H9 (cell line): Measurements from ENCODE around the gene MNX1. TPM values are rescaled to one million over a fixed set of nuclear protein-coding genes. Genes with fewer than 3 reads are reported as not detected.

ENCODE experiments used
- DNase-seq: peaks from one replicate; pipeline ENCODE4 v3.0.0-alpha.2; 2017
- H2AFZ ChIP-seq: one replicate; pipeline ENCODE4 v1.6.1; 2013; ENCODE audit warnings: mild to moderate bottlenecking, low read length, control low read depth, moderate library complexity
- H2AK5ac ChIP-seq: 2 replicates; pipeline ENCODE4 v1.6.1; 2013; ENCODE audit warnings: low read length, control low read depth, mixed read lengths; ENCODE audit not compliant: insufficient read length
- H2BK120ac ChIP-seq: one replicate; pipeline ENCODE4 v1.6.1; 2013; ENCODE audit warnings: low read depth, mild to moderate bottlenecking, low read length, control low read depth, inconsistent platforms; ENCODE audit not compliant: poor library complexity, severe bottlenecking
- H2BK12ac ChIP-seq: 2 replicates; pipeline ENCODE4 v1.6.1; 2013; ENCODE audit warnings: low read length, control low read depth, mixed read lengths, low read depth; ENCODE audit not compliant: insufficient read length
- H2BK15ac ChIP-seq: 2 replicates; pipeline ENCODE4 v1.6.1; 2013; ENCODE audit warnings: low read depth, low read length, control low read depth
- H2BK20ac ChIP-seq: one replicate; pipeline ENCODE4 v1.6.1; 2013; ENCODE audit warnings: low read depth, mild to moderate bottlenecking, low read length, control low read depth, inconsistent platforms; ENCODE audit not compliant: poor library complexity, severe bottlenecking
- H2BK5ac ChIP-seq: 2 replicates; pipeline ENCODE4 v1.6.1; 2013; ENCODE audit warnings: low read length, control low read depth, mixed read lengths; ENCODE audit not compliant: insufficient read length
- H3K14ac ChIP-seq: 2 replicates; pipeline ENCODE4 v1.6.1; 2013; ENCODE audit warnings: low read length, control low read depth; ENCODE audit not compliant: insufficient read depth
- H3K18ac ChIP-seq: 2 replicates; pipeline ENCODE4 v1.6.1; 2013; ENCODE audit warnings: low read depth, mild to moderate bottlenecking, mixed read lengths, low read length, control low read depth; ENCODE audit not compliant: insufficient read length
- H3K23ac ChIP-seq: 2 replicates; pipeline ENCODE4 v1.6.1; 2013; ENCODE audit warnings: low read length, control low read depth, mixed read lengths, low read depth; ENCODE audit not compliant: insufficient read length
- H3K23me2 ChIP-seq: 2 replicates; pipeline ENCODE4 v1.6.1; 2013; ENCODE audit warnings: low read depth, mild to moderate bottlenecking, mixed read lengths, low read length, control low read depth; ENCODE audit not compliant: insufficient read length, poor library complexity, severe bottlenecking
- H3K27ac ChIP-seq: 2 replicates; pipeline ENCODE4 v1.5.1; 2013; ENCODE audit warnings: low read length, control low read depth, mixed read lengths, low read depth; ENCODE audit not compliant: insufficient read length
- H3K27me3 ChIP-seq: 2 replicates; pipeline ENCODE4 v1.6.1; 2013; ENCODE audit warnings: low read length, control low read depth, inconsistent platforms; ENCODE audit not compliant: insufficient read depth
- H3K4ac ChIP-seq: 2 replicates; pipeline ENCODE4 v1.6.1; 2013; ENCODE audit warnings: low read depth, mild to moderate bottlenecking, control low read depth, inconsistent platforms, low read length, moderate library complexity
- H3K4me1 ChIP-seq: 2 replicates; pipeline ENCODE4 v1.6.1; 2013; ENCODE audit warnings: low read length, control low read depth, inconsistent platforms; ENCODE audit not compliant: insufficient read depth
- H3K4me2 ChIP-seq: 2 replicates; pipeline ENCODE4 v1.6.1; 2013; ENCODE audit warnings: low read length, control low read depth, mixed read lengths; ENCODE audit not compliant: insufficient read length, insufficient read depth
- H3K56ac ChIP-seq: 2 replicates; pipeline ENCODE4 v1.6.1; 2013; ENCODE audit warnings: low read depth, mild to moderate bottlenecking, mixed read lengths, low read length, control low read depth; ENCODE audit not compliant: insufficient read length
- H3K79me1 ChIP-seq: 2 replicates; pipeline ENCODE4 v1.6.1; 2013; ENCODE audit warnings: low read depth, mild to moderate bottlenecking, moderate library complexity, low read length, control low read depth, inconsistent platforms; ENCODE audit not compliant: insufficient read depth, poor library complexity, severe bottlenecking
- H3K79me2 ChIP-seq: 2 replicates; pipeline ENCODE4 v1.6.1; 2013; ENCODE audit warnings: low read length, control low read depth, inconsistent platforms; ENCODE audit not compliant: insufficient read depth
- H3K9ac ChIP-seq: 2 replicates; pipeline ENCODE4 v1.6.1; 2013; ENCODE audit warnings: low read length, control low read depth, mixed read lengths; ENCODE audit not compliant: insufficient read length; ENCODE audit errors: extremely low read depth
- H3K9me3 ChIP-seq: one replicate; pipeline ENCODE4 v1.6.1; 2013; ENCODE audit warnings: low read depth, low read length, inconsistent platforms; ENCODE audit not compliant: control insufficient read depth
- H3T11ph ChIP-seq: one replicate; pipeline ENCODE4 v1.6.1; 2013; ENCODE audit warnings: mild to moderate bottlenecking, low read length, control low read depth, inconsistent platforms
- H4K20me1 ChIP-seq: one replicate; pipeline ENCODE4 v1.6.1; 2013; ENCODE audit not compliant: control insufficient read depth, insufficient read length, insufficient read depth
- H4K5ac ChIP-seq: 2 replicates; pipeline ENCODE4 v1.6.1; 2013; ENCODE audit warnings: low read depth, mild to moderate bottlenecking, mixed read lengths, low read length, control low read depth; ENCODE audit not compliant: insufficient read length
- H4K8ac ChIP-seq: replicated peaks from 2 replicates; pipeline ENCODE4 v1.6.1; 2013; ENCODE audit warnings: low read length, control low read depth, mixed read lengths, low read depth; ENCODE audit not compliant: insufficient read length
- H4K91ac ChIP-seq: 2 replicates; pipeline ENCODE4 v1.6.1; 2013; ENCODE audit warnings: low read depth, mild to moderate bottlenecking, moderate library complexity, mixed read lengths, low read length, control low read depth; ENCODE audit not compliant: insufficient read length
- H3K27ac Mint-ChIP-seq, 3 experiments: 2 replicates in 2 of 3; 3 replicates in 1 of 3; pipeline ENCODE4 v1.8.0; 2020 to 2021; ENCODE audit warnings: mixed read lengths in 3 of 3, mild to moderate bottlenecking in 1 of 3, moderate library complexity in 1 of 3
- H3K27me3 Mint-ChIP-seq: 2 replicates; pipeline ENCODE4 v1.8.0; 2021; ENCODE audit warnings: low read depth, mild to moderate bottlenecking, moderate library complexity, mixed read lengths
- H3K36me3 Mint-ChIP-seq, 3 experiments: 2 replicates in 2 of 3; 3 replicates in 1 of 3; pipeline ENCODE4 v1.8.0; 2020 to 2021; ENCODE audit warnings: low read depth in 3 of 3, mixed read lengths in 3 of 3; ENCODE audit not compliant: insufficient read depth in 1 of 3
- H3K4me1 Mint-ChIP-seq, 2 experiments: 2 replicates each; pipeline ENCODE4 v1.8.0; 2020; ENCODE audit warnings: mixed read lengths in 2 of 2
- H3K4me3 Mint-ChIP-seq, 2 experiments: 2 replicates in 1 of 2; 3 replicates in 1 of 2; pipeline ENCODE4 v1.8.0; 2020 to 2021; ENCODE audit warnings: mild to moderate bottlenecking in 2 of 2, mixed read lengths in 2 of 2, moderate library complexity in 1 of 2
- H3K9me3 Mint-ChIP-seq, 2 experiments: 2 replicates in 1 of 2; 3 replicates in 1 of 2; pipeline ENCODE4 v1.8.0; 2020; ENCODE audit warnings: mild to moderate bottlenecking in 2 of 2, mixed read lengths in 2 of 2, moderate library complexity in 1 of 2
- WGBS: extraction: QIAGEN DNeasy Blood & Tissue Kit; methylation state at CpG from one replicate; pipeline ENCODE4 v1.1.7; 2013; ENCODE audit warnings: missing lambda C conversion rate, low lambda C conversion rate, mixed read lengths; ENCODE audit not compliant: insufficient read length; ENCODE audit errors: extremely low coverage; 5-methylcytosine and 5-hydroxymethylcytosine counted together
- total RNA-seq: library from RNA; stranded (reverse); gene quantifications from 2 replicates; pipeline ENCODE4 v1.2.1, GENCODE V29; 2021
- TF ChIP-seq, protein P1 (sequence below): fragments of 200-600 bp; sonication (generic); conservative IDR thresholded peaks from 3 replicates; pipeline ENCODE4 v1.8.0; 2021; ENCODE audit warnings: antibody characterized with exemption, mild to moderate bottlenecking

The MNX1 gene
- total RNA-seq, 1 experiment from 2014 or later: not detected

DNA sequence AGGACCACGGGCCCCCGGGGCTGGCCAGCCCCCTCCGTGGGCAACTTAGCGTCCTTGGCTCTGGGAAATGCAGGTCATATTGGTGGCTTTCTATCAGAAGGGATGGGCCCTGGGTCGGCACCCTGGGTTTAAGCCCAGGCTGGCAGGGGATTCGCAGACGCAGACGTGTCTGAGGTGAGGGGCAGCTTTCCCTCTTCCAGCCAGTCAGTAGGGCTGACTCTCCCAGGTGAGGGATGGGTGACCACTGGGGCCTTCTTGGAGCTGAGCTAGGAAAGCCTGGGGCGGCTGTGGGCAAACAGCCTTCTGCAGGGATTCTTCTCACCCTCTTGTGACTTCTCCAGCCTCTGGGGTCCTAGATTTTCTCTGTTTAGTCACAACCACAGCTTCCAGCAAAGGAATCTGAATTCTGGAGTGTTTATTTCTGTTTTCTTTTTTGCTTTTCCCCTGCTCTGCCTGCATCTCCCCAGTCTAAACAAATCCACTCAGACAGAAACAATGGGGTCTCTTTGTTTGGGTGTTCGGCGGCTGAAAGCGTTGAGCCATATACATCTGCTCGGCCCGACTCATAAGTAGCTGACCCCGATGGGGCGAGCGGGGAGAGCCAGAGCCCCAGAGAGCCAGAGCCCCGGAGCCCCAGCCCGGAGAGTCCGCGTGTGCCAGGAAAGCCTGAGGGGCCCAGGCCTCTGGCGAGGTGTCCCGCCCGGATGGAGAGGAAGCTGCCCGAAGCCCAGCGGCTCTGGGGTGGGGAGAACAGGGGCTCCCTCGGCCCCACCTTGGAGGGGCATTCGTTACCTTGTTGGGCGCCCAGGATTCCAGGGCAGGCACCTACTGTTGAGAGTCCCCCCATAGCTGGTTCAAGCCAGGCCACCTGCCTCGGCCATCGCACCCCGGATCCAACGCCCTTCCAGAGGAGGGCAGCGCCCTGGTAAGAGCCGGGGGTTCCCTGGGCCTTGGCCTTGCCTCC, 2.0 kb downstream of the MNX1 start:
- no peaks in the 10 kb centered on the region for H3K9me3 ChIP-seq
- Mint-ChIP-seq H3K4me3 (no peak overlapping the region), H3K27ac (no peak overlapping the region), H3K36me3 (no peaks in the 10 kb centered on the region; a peak in 1 of 7 replicates), H3K4me1 (peaks cover 9 to 16% of the 10 kb centered on the region in 2 experiments; a peak in 3 of 4 replicates), H3K9me3 (peaks cover 4 to 13% of the 10 kb centered on the region in 2 experiments; a peak in 2 of 5 replicates), H3K27me3 (peaks cover 91% of the 10 kb centered on the region)
- peaks cover 5% of the 10 kb centered on the region for H3K23me2 ChIP-seq
- H4K91ac ChIP-seq: no peak overlapping the region
- no peak overlapping the region for H3K4me2 ChIP-seq
- WGBS: no CpG with 5 or more reads among the region's 35 CpGs
- no peaks in the 10 kb centered on the region; the same call in 1 of the 2 replicates for H3K4me1 ChIP-seq
- no peak overlapping the region for H3K23ac ChIP-seq
- H3K56ac ChIP-seq: no peak overlapping the region
- no peak overlapping the region for H4K5ac ChIP-seq
- H2BK15ac ChIP-seq: no peak overlapping the region
- H2BK5ac ChIP-seq: no peak overlapping the region
- no peak overlapping the region for H2AFZ ChIP-seq
- peaks cover 86% of the 10 kb centered on the region for H3K27me3 ChIP-seq
- H2BK12ac ChIP-seq: no peak overlapping the region
- TF ChIP-seq, protein P1, sequence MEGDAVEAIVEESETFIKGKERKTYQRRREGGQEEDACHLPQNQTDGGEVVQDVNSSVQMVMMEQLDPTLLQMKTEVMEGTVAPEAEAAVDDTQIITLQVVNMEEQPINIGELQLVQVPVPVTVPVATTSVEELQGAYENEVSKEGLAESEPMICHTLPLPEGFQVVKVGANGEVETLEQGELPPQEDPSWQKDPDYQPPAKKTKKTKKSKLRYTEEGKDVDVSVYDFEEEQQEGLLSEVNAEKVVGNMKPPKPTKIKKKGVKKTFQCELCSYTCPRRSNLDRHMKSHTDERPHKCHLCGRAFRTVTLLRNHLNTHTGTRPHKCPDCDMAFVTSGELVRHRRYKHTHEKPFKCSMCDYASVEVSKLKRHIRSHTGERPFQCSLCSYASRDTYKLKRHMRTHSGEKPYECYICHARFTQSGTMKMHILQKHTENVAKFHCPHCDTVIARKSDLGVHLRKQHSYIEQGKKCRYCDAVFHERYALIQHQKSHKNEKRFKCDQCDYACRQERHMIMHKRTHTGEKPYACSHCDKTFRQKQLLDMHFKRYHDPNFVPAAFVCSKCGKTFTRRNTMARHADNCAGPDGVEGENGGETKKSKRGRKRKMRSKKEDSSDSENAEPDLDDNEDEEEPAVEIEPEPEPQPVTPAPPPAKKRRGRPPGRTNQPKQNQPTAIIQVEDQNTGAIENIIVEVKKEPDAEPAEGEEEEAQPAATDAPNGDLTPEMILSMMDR: no peak
- no peak overlapping the region for H2AK5ac ChIP-seq
- no peak overlapping the region for H3K27ac ChIP-seq
- no peak overlapping the region for H2BK20ac ChIP-seq
- H4K8ac ChIP-seq: no peak overlapping the region
- no peak overlapping the region for H3K18ac ChIP-seq
- H3K79me1 ChIP-seq: no peaks in the 10 kb centered on the region
- no peak for DNase-seq
- H3K9ac ChIP-seq: no peak overlapping the region
- H3T11ph ChIP-seq: no peak overlapping the region
- H3K14ac ChIP-seq: no peak overlapping the region
- no peaks in the 10 kb centered on the region for H3K79me2 ChIP-seq
- no peak overlapping the region for H3K4ac ChIP-seq
- no peak overlapping the region for H2BK120ac ChIP-seq
- H4K20me1 ChIP-seq: no peaks in the 10 kb centered on the region
